ENCODE data around the gene GMPR.
"Not testable (repeated sequence)": the region's sequence is repeated elsewhere in the genome, so short reads cannot be mapped to it uniquely, and the experiment has no call there.

The GMPR gene

GRCh38 chr6:16251706-16252105, 13.3 kb downstream of the GMPR start:
- no peak for DNase-seq

- peak; percentile 10 for DNase-seq
These were observed 14.4 kb downstream of the GMPR start for GRCh38 chr6:16252686-16253299.

GRCh38 chr6:16253399-16254144, 15.2 kb downstream of the GMPR start:
- no peak for DNase-seq

- no peak for DNase-seq
These were observed 16.1 kb downstream of the GMPR start for GRCh38 chr6:16254535-16254934.

GRCh38 chr6:16256781-16257180, 18.4 kb downstream of the GMPR start:
- no peak for DNase-seq

GRCh38 chr6:16257999-16258708, 19.8 kb downstream of the GMPR start:
- DNase-seq, result no peak

- no peak for DNase-seq
These were observed 20.3 kb downstream of the GMPR start for GRCh38 chr6:16258709-16259075.

GRCh38 chr6:16259604-16260003, 21.2 kb downstream of the GMPR start:
- DNase-seq, result not testable (repeated sequence)

GRCh38 chr6:16260602-16261001, 22.2 kb downstream of the GMPR start:
- not testable (repeated sequence) for DNase-seq

GRCh38 chr6:16262773-16263172, 24.4 kb downstream of the GMPR start:
- not testable (repeated sequence) for DNase-seq

- DNase-seq, result not testable (repeated sequence)
These were observed 25.2 kb downstream of the GMPR start for GRCh38 chr6:16263464-16264099.

GRCh38 chr6:16264785-16265184, 26.4 kb downstream of the GMPR start:
- DNase-seq, result no peak

GRCh38 chr6:16265351-16266341, 27.3 kb downstream of the GMPR start:
- no peak for DNase-seq

- DNase-seq, result no peak
These were observed 29.3 kb downstream of the GMPR start for GRCh38 chr6:16267428-16268263.

GRCh38 chr6:16269442-16270070, 31.2 kb downstream of the GMPR start:
- DNase-seq, result not testable (repeated sequence)

- no peak for DNase-seq
These were observed 31.9 kb downstream of the GMPR start for GRCh38 chr6:16270178-16270794.

GRCh38 chr6:16271428-16271827, 33.0 kb downstream of the GMPR start:
- no peak for DNase-seq

GRCh38 chr6:16272201-16272600, 33.8 kb downstream of the GMPR start:
- DNase-seq, result no peak

- DNase-seq, result no peak
These were observed 34.9 kb downstream of the GMPR start for GRCh38 chr6:16273256-16273655.

- DNase-seq, result no peak
These were observed 36.1 kb downstream of the GMPR start for GRCh38 chr6:16274483-16274882.

Measured in CD4-positive, alpha-beta T cell treated with Interleukin-17A for 1 hour (primary cell).